ENCODE results near the gene CCL26. TPM values are rescaled to one million over a fixed set of nuclear protein-coding genes. Genes with fewer than 3 reads are reported as not detected.

Gene CCL26
- total and polyA plus RNA-seq, 10 of the 15 experiments (the other 5 are each of a cell fraction or from before 2014, with no cell fraction given): not detected

- DNase-seq (ENCODE audit: low read depth, low spot score): peak; percentile 79
- Histone ChIP-seq H3K27ac (ENCODE audit: control insufficient read depth, insufficient read depth) (peak overlapping the region; percentile 71), H3K4me1 (ENCODE audit: control insufficient read depth, insufficient read depth, low read length) (peaks cover 18% of the 10 kb centered on the region), H3K79me2 (ENCODE audit: control insufficient read depth, insufficient read depth, low read length) (no peaks in the 10 kb centered on the region), H3K4me2 (ENCODE audit: control insufficient read depth, insufficient read depth) (peak overlapping the region; percentile 92), H2AFZ (ENCODE audit: control insufficient read depth, low read depth, low read length) (peak overlapping the region; percentile 87), H4K20me1 (ENCODE audit: control insufficient read depth, insufficient read depth) (no peaks in the 10 kb centered on the region), H3K4me3 (peak overlapping the region; percentile 99), H3K9ac (ENCODE audit: control insufficient read depth, insufficient read depth, low read length) (peak overlapping the region; percentile 63), H3K9me3 (replicated peaks; ENCODE audit: control insufficient read depth, insufficient read depth, low read length) (no peaks in the 10 kb centered on the region), H3K27me3 (replicated peaks in 1 of 2; ENCODE audit: control insufficient read depth in 2 of 2, insufficient read depth in 2 of 2, low read length in 1 of 2) (no peaks in the 10 kb centered on the region), H3K36me3 (ENCODE audit: control insufficient read depth in 2 of 2, insufficient read depth in 2 of 2, low read length in 1 of 2) (no peaks in the 10 kb centered on the region)
- no TSS peak for BruUV-seq (replicated peaks)
- ATAC-seq: peak; percentile 95
- under 1% methylated on average over 38 of the region's 89 CpGs for WGBS (ENCODE audit: insufficient coverage, insufficient replicate concordance, low lambda C conversion rate, missing lambda C conversion rate)
- ChIA-PET POLR2A (interaction anchor here (1.3 kb wide), 1 partner anchor 76 kb away, joined by 3 read pairs; no protein-coding TSS in a partner anchor), SMC1A (ENCODE audit: uncharacterized antibody, unreplicated experiment) (interaction anchor here (1.0 to 2.3 kb wide), 7 partner anchors 11 to 81 kb away, joined by 3 to 6 read pairs (median 4); no protein-coding TSS in a partner anchor), CTCF (interaction anchor here (0.9 to 1.8 kb wide), 4 partner anchors 15 to 92 kb away, joined by 3 to 7 read pairs (median 4); no protein-coding TSS in a partner anchor), RAD21 (ENCODE audit: unreplicated experiment) (interaction anchor here (0.7 to 2.7 kb wide), 9 partner anchors 11 to 1638 kb away, joined by 3 to 10 read pairs (median 5); no protein-coding TSS in a partner anchor)
- in situ Hi-C loops (cut with MboI) (no loop called here), intact Hi-C loops (cut with micrococcal nuclease; ENCODE audit: unreplicated experiment) (no loop called here)
- peak; percentile 73 for FAIRE-seq
- TF ChIP-seq CEBPZ (IDR thresholded peaks at IDR 0.05; ENCODE audit: low read depth, low read length) (no peak), ZNF24 (IDR thresholded peaks at IDR 0.05) (no peak), SUZ12 (IDR thresholded peaks at IDR 0.05; ENCODE audit: unreplicated experiment) (no peak), MAX (IDR thresholded peaks at IDR 0.05; ENCODE audit: low read depth, low read length) (no peak), MTA3 (IDR thresholded peaks at IDR 0.05; ENCODE audit: borderline replicate concordance, low read length) (no peak), ZBTB4 (CRISPR knock-in tag; IDR thresholded peaks at IDR 0.05) (no peak), USF2 (IDR thresholded peaks at IDR 0.05; ENCODE audit: borderline replicate concordance, low read depth, low read length) (no peak), SKIL (IDR thresholded peaks at IDR 0.05; ENCODE audit: low read depth, poor library complexity, severe bottlenecking) (no peak), RAD21 (IDR thresholded peaks at IDR 0.05; ENCODE audit: insufficient read depth, low read depth, low read length) (no peak), GATAD2B (conservative IDR thresholded peaks at IDR 0.05; ENCODE audit: low read depth) (peak; percentile 99), DPF2 (IDR thresholded peaks at IDR 0.05) (peak; percentile 94)
Measured at GRCh38 chr7:75738975-75739795, 32.8 kb downstream of the CCL26 start.

Data from GM12878 (cell line).